ENCODE measurements around the gene ASPN.
A peak's percentile ranks its signal among the peaks of the same experiment; 100 is the strongest.
"Not testable (repeated sequence)": the region's sequence is repeated elsewhere in the genome, so short reads cannot be mapped to it uniquely, and the experiment has no call there.

Gene ASPN

GRCh38 chr9:92411157-92411556 is 71.1 kb downstream of the ASPN start:
- not testable (repeated sequence) for H3K79me1 ChIP-seq (replicated peaks; ENCODE audit: low read length, poor library complexity, severe bottlenecking); H2BK5ac ChIP-seq (ENCODE audit: low read depth, low read length, poor library complexity, severe bottlenecking); H3K27ac ChIP-seq (ENCODE audit: low read length, poor library complexity, severe bottlenecking); H3K4ac ChIP-seq (ENCODE audit: low read depth in 1 of 2, low read length in 2 of 2); H4K91ac ChIP-seq (ENCODE audit: low read length); H3K27me3 ChIP-seq (ENCODE audit: control insufficient read depth in 1 of 2, insufficient read depth in 1 of 2, low read length in 2 of 2); H3K4me3 ChIP-seq (ENCODE audit: insufficient read depth in 1 of 2, low read depth in 1 of 2, low read length in 2 of 2); H2AK5ac ChIP-seq (ENCODE audit: low read length, severe bottlenecking); H3K4me2 ChIP-seq (ENCODE audit: low read length, poor library complexity, severe bottlenecking); H3K9me3 ChIP-seq (ENCODE audit: control insufficient read depth, low read length); H3K18ac ChIP-seq (ENCODE audit: low read depth in 1 of 2, low read length in 2 of 2); H3K4me1 ChIP-seq (ENCODE audit: control insufficient read depth, insufficient read depth, low read depth, low read length); H2AFZ ChIP-seq (ENCODE audit: low read depth, low read length); H3K23ac ChIP-seq (ENCODE audit: low read length in 2 of 2); H2BK120ac ChIP-seq (ENCODE audit: low read depth, low read length); H3K14ac ChIP-seq (ENCODE audit: low read length in 2 of 2); H2BK12ac ChIP-seq (ENCODE audit: low read length in 2 of 2); H4K8ac ChIP-seq (ENCODE audit: low read length); DNase-seq; H2BK15ac ChIP-seq (ENCODE audit: low read depth, poor library complexity, severe bottlenecking); H3K36me3 ChIP-seq (ENCODE audit: control insufficient read depth in 1 of 2, insufficient read depth in 2 of 2, low read depth in 1 of 2, low read length in 2 of 2)
- 84% methylated on average over 4 of the region's 4 CpGs for WGBS
- H3K9ac ChIP-seq (ENCODE audit: low read length), result peak overlapping the region; percentile 32

- Histone ChIP-seq H3K79me1 (replicated peaks; ENCODE audit: low read length, poor library complexity, severe bottlenecking) (no peaks in the 10 kb centered on the region), H3K14ac (ENCODE audit: low read length in 2 of 2) (no peak overlapping the region)
- WGBS, result 100% methylated on average over 1 of the region's 2 CpGs
Measured at GRCh38 chr9:92408747-92409478, 73.4 kb downstream of the ASPN start.

GRCh38 chr9:92407818-92408217 is 74.5 kb downstream of the ASPN start:
- no peak overlapping the region for H4K8ac ChIP-seq (ENCODE audit: low read length)
- no peaks in the 10 kb centered on the region for H3K4me1 ChIP-seq (ENCODE audit: control insufficient read depth, insufficient read depth, low read depth, low read length)
- no peak overlapping the region for H3K14ac ChIP-seq (ENCODE audit: low read length in 2 of 2)
- H4K91ac ChIP-seq (ENCODE audit: low read length), result no peak overlapping the region
- H2BK15ac ChIP-seq (ENCODE audit: low read depth, poor library complexity, severe bottlenecking), result no peak overlapping the region
- no peak overlapping the region for H2AK5ac ChIP-seq (ENCODE audit: low read length, severe bottlenecking)
- WGBS, result 95% methylated on average over 2 of the region's 2 CpGs
- H3K27ac ChIP-seq (ENCODE audit: low read length, poor library complexity, severe bottlenecking), result no peak overlapping the region
- H2BK5ac ChIP-seq (ENCODE audit: low read depth, low read length, poor library complexity, severe bottlenecking), result no peak overlapping the region
- no peak overlapping the region for H3K4me2 ChIP-seq (ENCODE audit: low read length, poor library complexity, severe bottlenecking)
- H3K18ac ChIP-seq (ENCODE audit: low read depth in 1 of 2, low read length in 2 of 2), result no peak overlapping the region
- no peak overlapping the region for H3K9ac ChIP-seq (ENCODE audit: low read length)
- H3K79me1 ChIP-seq (replicated peaks; ENCODE audit: low read length, poor library complexity, severe bottlenecking), result no peaks in the 10 kb centered on the region
- no peaks in the 10 kb centered on the region for H3K36me3 ChIP-seq (ENCODE audit: control insufficient read depth in 1 of 2, insufficient read depth in 2 of 2, low read depth in 1 of 2, low read length in 2 of 2)
- H3K4me3 ChIP-seq (ENCODE audit: insufficient read depth in 1 of 2, low read depth in 1 of 2, low read length in 2 of 2), result no peak overlapping the region
- no peaks in the 10 kb centered on the region for H3K9me3 ChIP-seq (ENCODE audit: control insufficient read depth, low read length)
- no peak overlapping the region for H2BK12ac ChIP-seq (ENCODE audit: low read length in 2 of 2)
- H2AFZ ChIP-seq (ENCODE audit: low read depth, low read length), result no peak overlapping the region
- no peak overlapping the region for H3K23ac ChIP-seq (ENCODE audit: low read length in 2 of 2)
- DNase-seq, result no peak
- no peak overlapping the region for H2BK120ac ChIP-seq (ENCODE audit: low read depth, low read length)
- no peak overlapping the region for H3K4ac ChIP-seq (ENCODE audit: low read depth in 1 of 2, low read length in 2 of 2)
- no peaks in the 10 kb centered on the region for H3K27me3 ChIP-seq (ENCODE audit: control insufficient read depth in 1 of 2, insufficient read depth in 1 of 2, low read length in 2 of 2)

More at GRCh38 chr9:92408747-92409478, 73.4 kb downstream of the ASPN start:
- H3K4me1 ChIP-seq (ENCODE audit: control insufficient read depth, insufficient read depth, low read depth, low read length), result no peaks in the 10 kb centered on the region
- no peak overlapping the region for H2AFZ ChIP-seq (ENCODE audit: low read depth, low read length)
- no peak overlapping the region for H4K8ac ChIP-seq (ENCODE audit: low read length)
- no peak overlapping the region for H2BK120ac ChIP-seq (ENCODE audit: low read depth, low read length)
- H2BK5ac ChIP-seq (ENCODE audit: low read depth, low read length, poor library complexity, severe bottlenecking), result no peak overlapping the region
- H3K18ac ChIP-seq (ENCODE audit: low read depth in 1 of 2, low read length in 2 of 2), result no peak overlapping the region
- H2BK15ac ChIP-seq (ENCODE audit: low read depth, poor library complexity, severe bottlenecking), result no peak overlapping the region
- H3K36me3 ChIP-seq (ENCODE audit: control insufficient read depth in 1 of 2, insufficient read depth in 2 of 2, low read depth in 1 of 2, low read length in 2 of 2), result no peaks in the 10 kb centered on the region
- H2BK12ac ChIP-seq (ENCODE audit: low read length in 2 of 2), result no peak overlapping the region
- H3K27me3 ChIP-seq (ENCODE audit: control insufficient read depth in 1 of 2, insufficient read depth in 1 of 2, low read length in 2 of 2), result no peaks in the 10 kb centered on the region
- no peak overlapping the region for H2AK5ac ChIP-seq (ENCODE audit: low read length, severe bottlenecking)
- no peak for DNase-seq
- H4K91ac ChIP-seq (ENCODE audit: low read length), result no peak overlapping the region
- H3K9me3 ChIP-seq (ENCODE audit: control insufficient read depth, low read length), result no peaks in the 10 kb centered on the region
- no peak overlapping the region for H3K4ac ChIP-seq (ENCODE audit: low read depth in 1 of 2, low read length in 2 of 2)
- no peak overlapping the region for H3K9ac ChIP-seq (ENCODE audit: low read length)
- H3K4me3 ChIP-seq (ENCODE audit: insufficient read depth in 1 of 2, low read depth in 1 of 2, low read length in 2 of 2), result no peak overlapping the region
- no peak overlapping the region for H3K23ac ChIP-seq (ENCODE audit: low read length in 2 of 2)
- no peak overlapping the region for H3K4me2 ChIP-seq (ENCODE audit: low read length, poor library complexity, severe bottlenecking)
- no peak overlapping the region for H3K27ac ChIP-seq (ENCODE audit: low read length, poor library complexity, severe bottlenecking)

- Histone ChIP-seq H3K14ac (ENCODE audit: low read length in 2 of 2) (no peak overlapping the region), H2AFZ (ENCODE audit: low read depth, low read length) (no peak overlapping the region), H3K4me2 (ENCODE audit: low read length, poor library complexity, severe bottlenecking) (no peak overlapping the region), H3K18ac (ENCODE audit: low read depth in 1 of 2, low read length in 2 of 2) (no peak overlapping the region), H2BK15ac (ENCODE audit: low read depth, poor library complexity, severe bottlenecking) (no peak overlapping the region), H4K8ac (ENCODE audit: low read length) (no peak overlapping the region), H3K9ac (ENCODE audit: low read length) (peak overlapping the region; percentile 2), H3K79me1 (replicated peaks; ENCODE audit: low read length, poor library complexity, severe bottlenecking) (no peaks in the 10 kb centered on the region), H3K27me3 (ENCODE audit: control insufficient read depth in 1 of 2, insufficient read depth in 1 of 2, low read length in 2 of 2) (no peaks in the 10 kb centered on the region), H2BK120ac (ENCODE audit: low read depth, low read length) (no peak overlapping the region), H3K9me3 (ENCODE audit: control insufficient read depth, low read length) (no peaks in the 10 kb centered on the region), H3K27ac (ENCODE audit: low read length, poor library complexity, severe bottlenecking) (no peak overlapping the region), H4K91ac (ENCODE audit: low read length) (no peak overlapping the region), H2AK5ac (ENCODE audit: low read length, severe bottlenecking) (no peak overlapping the region), H2BK5ac (ENCODE audit: low read depth, low read length, poor library complexity, severe bottlenecking) (no peak overlapping the region), H3K4me1 (ENCODE audit: control insufficient read depth, insufficient read depth, low read depth, low read length) (no peaks in the 10 kb centered on the region), H3K23ac (ENCODE audit: low read length in 2 of 2) (no peak overlapping the region), H2BK12ac (ENCODE audit: low read length in 2 of 2) (no peak overlapping the region), H3K36me3 (ENCODE audit: control insufficient read depth in 1 of 2, insufficient read depth in 2 of 2, low read depth in 1 of 2, low read length in 2 of 2) (no peaks in the 10 kb centered on the region), H3K4ac (ENCODE audit: low read depth in 1 of 2, low read length in 2 of 2) (no peak overlapping the region), H3K4me3 (ENCODE audit: insufficient read depth in 1 of 2, low read depth in 1 of 2, low read length in 2 of 2) (no peak overlapping the region)
- DNase-seq, result peak; percentile 12
- WGBS, result 32% methylated on average over 3 of the region's 3 CpGs
Measured at GRCh38 chr9:92406477-92406876, 75.8 kb downstream of the ASPN start.

All from mesenchymal stem cell (in vitro differentiated cells and primary cell).